Measurements from ENCODE around the gene CDH4.

The CDH4 gene

DNA sequence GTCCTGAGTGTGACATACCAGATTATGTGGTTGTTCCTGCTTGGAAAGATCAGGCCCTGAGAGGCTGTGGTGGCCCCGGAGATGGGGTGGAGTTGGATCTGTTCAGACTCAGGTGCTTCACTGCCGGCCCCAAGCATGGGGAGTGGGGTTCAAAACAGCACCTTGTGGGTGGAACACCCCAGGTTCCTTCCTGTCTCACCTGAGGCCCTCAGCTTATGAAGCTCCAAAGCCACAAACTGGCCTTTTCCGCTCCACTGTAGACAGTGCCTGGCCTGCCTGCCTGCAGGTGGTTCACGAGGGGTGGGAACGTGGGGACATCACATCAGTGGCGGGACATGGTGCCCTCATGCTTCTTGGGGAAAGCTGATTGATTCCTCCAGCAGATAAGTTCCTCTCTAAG, 667.2 kb downstream of the CDH4 start:
- H3K4me3 ChIP-seq = no peak overlapping the region

DNA sequence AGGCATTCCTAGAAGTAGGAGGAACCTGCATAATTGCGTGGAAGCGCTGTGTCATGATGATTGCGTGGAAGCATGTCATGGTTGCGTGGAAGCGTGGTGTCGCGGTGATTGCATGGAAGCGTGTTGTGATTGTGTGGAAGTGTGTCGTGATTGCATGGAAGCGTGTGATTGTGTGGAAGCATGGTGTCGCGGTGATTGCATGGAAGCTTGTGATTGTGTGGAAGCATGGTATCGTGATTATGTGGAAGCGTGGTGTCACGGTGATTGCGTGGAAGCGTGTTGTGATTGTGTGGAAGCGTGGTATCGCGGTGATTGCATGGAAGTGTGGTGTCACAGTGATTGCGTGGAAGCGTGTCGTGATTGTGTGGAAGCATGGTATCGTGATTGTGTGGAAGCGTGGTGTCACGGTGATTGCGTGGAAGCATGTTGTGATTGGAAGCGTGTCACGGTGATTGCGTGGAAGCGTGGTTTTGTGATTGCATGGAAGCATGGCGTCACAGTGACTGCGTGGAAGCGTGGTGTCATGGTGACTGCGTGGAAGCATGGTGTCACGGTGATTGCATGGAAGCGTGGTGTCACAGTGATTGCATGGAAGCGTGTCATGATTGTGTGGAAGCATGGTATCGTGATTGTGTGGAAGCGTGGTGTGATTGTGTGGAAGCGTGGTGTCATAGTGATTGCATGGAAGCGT, 667.8 kb downstream of the CDH4 start:
- H3K27ac ChIP-seq = no peak overlapping the region

More for the DNA sequence above, 667.2 kb downstream of the CDH4 start:
- no peak overlapping the region for H3K27ac ChIP-seq

DNA sequence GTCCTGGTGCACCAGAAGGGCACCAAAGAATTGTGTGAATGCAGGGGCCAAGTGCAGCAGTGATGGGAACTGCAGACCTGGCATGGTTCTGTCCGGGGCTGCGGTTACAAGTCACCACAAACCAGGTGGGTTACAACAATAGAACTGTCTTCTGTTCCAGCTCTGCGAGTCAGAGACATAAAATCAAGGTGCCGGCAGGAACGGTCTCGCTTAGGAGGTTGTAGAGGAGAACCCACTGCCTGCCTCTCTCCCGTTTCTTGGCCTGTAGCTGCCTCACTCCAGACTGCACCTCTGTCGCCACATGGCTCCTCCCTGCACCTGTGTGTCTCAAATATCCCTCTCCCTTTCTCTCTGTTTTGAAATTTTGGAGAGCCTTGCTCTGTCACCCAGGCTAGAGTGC, 670.4 kb downstream of the CDH4 start:
- Histone ChIP-seq H3K27ac (no peak overlapping the region), H3K4me3 (no peak overlapping the region)

More for the DNA sequence above, 667.8 kb downstream of the CDH4 start:
- no peak overlapping the region for H3K4me3 ChIP-seq

DNA sequence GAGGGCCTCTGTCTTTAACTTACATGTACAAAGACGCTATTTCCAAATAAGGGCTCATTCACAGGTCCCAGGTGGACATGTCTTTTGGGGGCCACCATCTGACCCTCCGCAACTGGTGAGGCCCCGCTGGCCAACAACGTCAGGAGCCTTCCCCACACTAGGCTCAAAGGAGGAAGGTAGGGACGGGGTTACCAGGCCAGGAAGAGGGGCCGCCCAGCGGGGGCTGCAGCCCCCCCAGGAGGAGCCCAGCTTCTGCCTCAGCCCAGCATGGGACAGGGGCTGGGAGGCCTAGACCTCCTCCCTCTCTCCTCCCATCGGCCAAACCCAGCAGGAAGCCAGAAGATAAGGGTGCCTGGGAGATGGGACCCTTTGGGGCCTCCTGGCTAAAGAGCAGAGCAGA, 670.9 kb downstream of the CDH4 start:
- H3K4me3 ChIP-seq = no peak overlapping the region
- H3K27ac ChIP-seq = no peak overlapping the region

DNA sequence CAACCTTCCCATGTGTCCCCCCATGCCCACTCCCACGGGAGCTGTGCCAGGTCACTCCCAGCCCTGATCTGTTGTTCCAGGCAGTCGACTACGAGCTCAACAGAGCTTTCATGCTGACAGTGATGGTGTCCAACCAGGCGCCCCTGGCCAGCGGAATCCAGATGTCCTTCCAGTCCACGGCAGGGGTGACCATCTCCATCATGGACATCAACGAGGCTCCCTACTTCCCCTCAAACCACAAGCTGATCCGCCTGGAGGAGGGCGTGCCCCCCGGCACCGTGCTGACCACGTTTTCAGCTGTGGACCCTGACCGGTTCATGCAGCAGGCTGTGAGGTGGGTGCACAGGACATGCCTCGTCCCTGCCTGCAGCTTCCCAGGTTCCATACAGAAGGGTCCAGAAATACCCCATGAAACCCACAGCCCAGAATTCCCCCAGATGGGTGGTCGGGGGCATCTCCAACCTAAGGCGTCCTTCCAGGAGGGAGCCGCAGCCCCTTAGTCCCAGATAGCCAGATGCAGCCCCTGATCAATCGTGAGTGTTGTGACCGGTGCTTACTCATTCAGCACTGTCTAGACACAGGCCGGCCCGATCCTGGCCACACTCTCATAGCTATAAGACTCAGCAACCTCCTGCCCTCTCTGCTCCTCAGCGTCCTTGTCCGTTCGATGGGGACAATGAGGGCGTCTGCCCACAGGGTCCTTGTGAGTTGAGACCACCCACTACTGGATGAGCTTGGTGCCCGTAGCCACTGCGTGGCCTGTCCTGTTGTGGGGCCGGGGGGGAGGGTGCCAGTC, 671.5 kb downstream of the CDH4 start:
- no peak overlapping the region for H3K4me3 ChIP-seq
- H3K27ac ChIP-seq = no peak overlapping the region

DNA sequence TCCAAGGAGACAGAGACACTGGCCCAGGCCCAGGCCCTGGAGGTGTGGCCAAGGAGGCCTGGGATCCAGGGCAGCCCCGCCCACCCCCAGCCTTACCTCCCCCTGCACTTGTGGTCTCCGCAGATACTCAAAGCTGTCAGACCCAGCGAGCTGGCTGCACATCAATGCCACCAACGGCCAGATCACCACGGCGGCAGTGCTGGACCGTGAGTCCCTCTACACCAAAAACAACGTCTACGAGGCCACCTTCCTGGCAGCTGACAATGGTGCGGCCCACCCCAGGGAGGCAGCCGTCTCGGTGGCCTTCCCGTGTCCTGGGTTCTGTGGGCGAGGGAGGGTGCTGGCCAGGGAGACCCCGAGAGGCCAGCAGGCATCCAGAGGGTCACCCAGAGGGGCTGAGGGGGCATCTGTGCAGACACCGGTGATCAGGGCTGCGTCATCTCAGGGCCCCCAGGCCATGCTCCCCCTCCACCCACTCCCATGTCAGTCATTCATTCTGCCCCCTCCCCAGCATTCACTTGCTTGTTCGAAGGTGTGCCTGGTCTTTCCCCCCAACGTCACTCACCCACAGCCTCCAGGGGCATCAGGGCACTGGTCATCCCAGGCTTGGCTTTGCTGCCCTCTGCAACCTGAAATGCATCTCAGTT, 672.3 kb downstream of the CDH4 start:
- Histone ChIP-seq H3K4me3 (no peak overlapping the region), H3K27ac (no peak overlapping the region)

DNA sequence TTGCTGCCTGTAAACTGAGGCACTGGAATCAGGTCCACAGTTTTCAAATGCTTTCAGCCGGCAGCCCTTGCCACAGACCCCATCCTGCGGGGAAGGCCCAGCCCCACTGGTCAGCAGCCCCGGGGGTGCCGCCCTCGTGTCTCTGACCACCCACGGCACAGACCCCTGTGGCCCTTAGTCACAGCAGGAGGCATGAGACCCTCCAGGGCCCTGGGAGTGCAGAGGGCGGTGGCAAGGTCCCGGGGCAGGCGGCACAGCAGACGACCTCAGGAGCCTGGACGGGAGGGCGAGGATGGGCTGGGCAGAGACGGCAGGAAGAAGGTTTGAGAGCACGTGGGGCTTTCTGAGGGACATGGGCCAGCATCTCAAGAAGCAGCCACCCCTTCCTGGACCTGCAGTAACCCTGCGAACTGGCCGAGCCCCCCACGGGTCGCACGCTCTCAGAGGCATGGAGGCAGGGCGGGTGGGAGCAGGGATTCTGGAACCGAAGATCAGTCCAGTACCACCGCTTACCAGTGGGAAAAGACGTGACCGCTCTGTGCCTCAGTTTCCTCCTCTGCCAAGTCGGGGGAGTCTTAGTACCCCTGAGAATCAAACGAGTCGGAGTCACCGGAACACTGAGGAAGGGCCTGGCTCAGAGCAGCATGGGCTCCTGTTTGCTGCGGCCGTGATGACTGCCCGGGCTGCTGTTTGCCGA, 672.9 kb downstream of the CDH4 start:
- no peak overlapping the region for H3K4me3 ChIP-seq
- no peak overlapping the region for H3K27ac ChIP-seq

DNA sequence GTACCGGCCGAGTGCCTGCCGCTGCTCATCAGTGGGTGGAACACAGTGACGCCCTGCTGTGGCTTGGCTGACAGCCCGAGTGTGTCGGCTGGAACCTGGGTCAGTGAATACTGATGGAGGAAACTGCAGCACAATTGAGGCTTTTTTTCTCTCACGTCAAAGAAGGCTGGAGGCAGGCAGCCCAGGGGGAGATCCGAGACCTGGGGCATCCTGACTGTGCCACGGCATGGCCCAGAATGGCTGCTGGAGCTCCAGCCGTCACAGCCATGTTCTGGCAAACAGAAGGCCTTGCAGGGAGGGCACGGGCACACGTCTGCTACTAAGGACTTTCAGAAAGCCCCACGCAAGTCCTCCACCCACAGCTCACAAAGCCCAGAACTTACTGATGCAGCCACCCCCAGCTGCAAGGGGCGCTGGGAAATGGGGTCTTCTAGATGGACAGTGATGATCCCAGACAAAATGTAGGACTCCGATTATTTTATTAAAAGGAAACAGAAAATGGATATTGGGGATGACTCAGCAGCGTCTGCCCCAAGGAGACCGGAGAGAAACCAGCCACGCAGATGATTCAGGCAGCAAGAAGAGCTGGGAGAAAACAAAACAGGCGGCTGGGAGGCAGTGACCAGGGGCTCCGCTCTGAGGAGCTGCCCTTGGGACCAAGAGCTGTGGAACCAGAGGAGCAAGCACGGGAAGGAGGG, 673.6 kb downstream of the CDH4 start:
- Histone ChIP-seq H3K4me3 (no peak overlapping the region), H3K27ac (no peak overlapping the region)

DNA sequence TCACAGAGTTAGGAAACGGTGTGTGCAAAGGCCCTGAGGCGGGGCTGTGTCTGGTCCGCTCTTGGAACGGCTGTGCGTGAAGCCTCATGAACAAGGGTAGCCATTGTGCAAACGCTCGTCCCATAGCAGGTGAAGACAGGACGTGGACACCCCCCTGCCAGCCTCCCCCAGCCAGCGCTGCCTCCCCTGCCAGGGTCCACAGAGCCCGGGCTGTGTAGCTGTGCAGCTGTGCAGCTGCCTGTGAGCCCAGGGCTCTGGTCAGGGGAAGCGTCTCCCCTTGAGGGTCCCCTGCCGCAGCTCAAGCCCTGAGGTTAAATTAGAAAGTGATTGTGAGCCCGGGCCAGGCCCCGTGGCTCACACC, 674.2 kb downstream of the CDH4 start:
- no peak overlapping the region for H3K27ac ChIP-seq
- no peak overlapping the region for H3K4me3 ChIP-seq

DNA sequence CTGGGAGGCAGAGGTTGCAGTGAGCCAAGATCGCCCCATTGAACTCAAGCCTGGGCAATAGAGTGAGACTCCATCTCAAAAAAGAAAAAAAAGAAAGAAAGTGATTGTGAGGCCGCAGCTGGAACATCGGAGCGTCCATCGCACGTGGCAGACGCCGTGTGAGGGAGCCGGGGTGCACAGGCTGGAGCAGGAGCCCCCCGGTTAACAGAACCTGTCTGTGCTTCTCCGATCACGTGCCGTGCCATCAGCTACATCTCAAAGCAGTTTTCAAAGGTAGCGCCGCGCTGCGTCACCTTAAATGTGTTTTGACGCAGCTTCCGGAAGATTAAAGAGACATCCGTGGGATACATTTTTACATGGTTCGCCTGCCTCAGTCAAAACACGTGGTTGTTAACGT, 674.7 kb downstream of the CDH4 start:
- Histone ChIP-seq H3K27ac (no peak overlapping the region), H3K4me3 (no peak overlapping the region)

DNA sequence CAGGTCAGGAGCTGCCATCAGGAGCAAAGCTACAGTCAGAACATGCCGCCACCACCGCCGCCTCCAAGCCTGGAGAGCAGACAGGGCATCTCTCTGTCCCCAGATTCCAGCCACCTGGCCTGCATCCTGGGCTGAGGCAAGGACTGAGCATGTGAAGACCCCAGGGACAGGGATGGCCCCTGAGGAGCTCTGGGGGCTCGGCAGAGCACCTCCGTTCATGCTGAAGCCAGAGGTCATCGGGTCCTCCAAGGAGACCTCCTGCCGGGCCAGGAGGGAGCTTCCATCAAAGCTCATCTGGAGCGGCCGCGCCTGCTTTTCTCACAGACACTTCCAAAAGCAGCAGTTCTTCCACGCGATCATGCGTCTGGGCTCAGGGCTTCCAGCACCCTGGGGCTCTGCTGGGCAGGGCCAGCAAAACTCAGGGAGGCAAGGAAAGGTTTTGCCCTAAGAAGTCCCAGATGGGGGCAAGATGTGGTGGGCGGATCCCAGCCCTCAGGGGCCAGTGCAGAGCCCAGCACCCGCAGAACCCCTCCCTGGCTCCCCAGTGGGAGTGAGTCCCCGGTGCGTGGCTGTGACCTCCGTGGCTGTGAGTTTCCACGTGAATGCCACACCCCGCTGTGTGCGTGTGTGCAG, 675.2 kb downstream of the CDH4 start:
- H3K4me3 ChIP-seq = no peak overlapping the region
- no peak overlapping the region for H3K27ac ChIP-seq

DNA sequence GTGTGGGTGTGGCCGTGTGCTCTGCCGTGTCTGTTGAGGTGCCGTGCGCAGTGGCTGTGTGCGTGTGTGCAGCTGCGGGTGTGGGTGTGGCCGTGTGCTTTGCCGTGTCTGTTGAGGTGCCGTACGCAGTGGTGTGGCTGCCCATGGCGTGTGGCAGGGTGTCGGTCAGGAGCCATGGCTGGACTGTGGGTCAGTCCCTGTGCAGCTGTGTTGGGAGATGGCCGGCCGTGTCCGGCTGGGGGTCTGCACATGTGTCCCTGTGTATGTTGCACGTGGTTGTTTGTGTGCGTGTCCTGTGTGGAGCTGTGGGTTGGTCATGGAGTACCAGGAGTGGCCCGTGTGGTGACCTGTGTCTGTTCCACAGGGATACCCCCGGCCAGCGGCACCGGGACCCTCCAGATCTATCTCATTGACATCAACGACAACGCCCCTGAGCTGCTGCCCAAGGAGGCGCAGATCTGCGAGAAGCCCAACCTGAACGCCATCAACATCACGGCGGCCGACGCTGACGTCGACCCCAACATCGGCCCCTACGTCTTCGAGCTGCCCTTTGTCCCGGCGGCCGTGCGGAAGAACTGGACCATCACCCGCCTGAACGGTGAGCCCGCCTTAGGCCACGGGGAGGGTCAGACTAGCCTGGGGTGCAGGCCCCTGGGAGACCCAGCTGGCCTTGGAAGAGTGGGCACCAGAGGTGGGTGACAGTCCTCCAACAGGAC, 675.9 kb downstream of the CDH4 start:
- Histone ChIP-seq H3K27ac (no peak overlapping the region), H3K4me3 (no peak overlapping the region)

DNA sequence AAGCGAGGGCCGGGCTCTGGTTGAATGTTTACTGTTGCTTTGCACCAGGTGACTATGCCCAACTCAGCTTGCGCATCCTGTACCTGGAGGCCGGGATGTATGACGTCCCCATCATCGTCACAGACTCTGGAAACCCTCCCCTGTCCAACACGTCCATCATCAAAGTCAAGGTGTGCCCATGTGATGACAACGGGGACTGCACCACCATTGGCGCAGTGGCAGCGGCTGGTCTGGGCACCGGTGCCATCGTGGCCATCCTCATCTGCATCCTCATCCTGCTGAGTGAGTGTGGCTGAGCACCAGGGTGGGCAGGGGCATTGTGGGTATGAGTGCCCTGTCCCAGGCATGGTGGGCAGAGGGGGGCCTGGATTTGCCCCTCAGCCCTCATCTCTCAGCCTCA, 677.5 kb downstream of the CDH4 start:
- Histone ChIP-seq H3K27ac (no peak overlapping the region), H3K4me3 (no peak overlapping the region)

DNA sequence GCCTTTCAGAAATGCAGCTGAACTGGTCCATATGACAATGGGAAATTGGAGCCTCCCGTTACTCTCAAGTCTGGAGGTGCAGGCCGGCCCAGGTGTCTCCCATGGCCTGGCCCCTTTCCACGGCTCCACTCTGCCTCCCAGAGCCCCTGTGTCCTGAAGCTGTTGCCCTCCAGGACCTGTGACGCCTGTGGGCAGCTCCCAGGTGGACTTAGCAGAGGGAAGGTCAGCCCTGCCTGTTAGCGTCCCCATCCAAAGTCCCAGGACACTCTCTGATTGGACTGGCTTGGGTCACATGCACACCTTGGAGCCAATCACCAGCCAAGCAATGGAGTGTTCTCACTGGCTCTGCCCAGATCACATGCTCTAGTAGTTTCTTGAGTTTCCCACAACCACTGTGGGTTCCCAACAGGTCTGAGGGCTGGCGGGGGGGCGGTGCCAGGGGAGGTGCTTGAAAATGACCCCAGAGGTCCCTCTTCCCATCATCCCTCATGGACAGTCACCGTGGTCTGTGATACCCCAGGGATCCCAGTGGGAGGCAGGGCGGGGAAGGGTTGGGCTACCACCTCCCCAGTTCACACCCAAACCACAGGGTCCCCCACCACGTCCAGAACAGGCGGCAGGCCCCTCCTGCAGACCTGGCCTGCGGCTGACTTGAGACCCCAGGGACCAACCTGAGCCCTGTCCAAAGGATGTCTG, 678.1 kb downstream of the CDH4 start:
- H3K4me3 ChIP-seq = no peak overlapping the region
- H3K27ac ChIP-seq = no peak overlapping the region

DNA sequence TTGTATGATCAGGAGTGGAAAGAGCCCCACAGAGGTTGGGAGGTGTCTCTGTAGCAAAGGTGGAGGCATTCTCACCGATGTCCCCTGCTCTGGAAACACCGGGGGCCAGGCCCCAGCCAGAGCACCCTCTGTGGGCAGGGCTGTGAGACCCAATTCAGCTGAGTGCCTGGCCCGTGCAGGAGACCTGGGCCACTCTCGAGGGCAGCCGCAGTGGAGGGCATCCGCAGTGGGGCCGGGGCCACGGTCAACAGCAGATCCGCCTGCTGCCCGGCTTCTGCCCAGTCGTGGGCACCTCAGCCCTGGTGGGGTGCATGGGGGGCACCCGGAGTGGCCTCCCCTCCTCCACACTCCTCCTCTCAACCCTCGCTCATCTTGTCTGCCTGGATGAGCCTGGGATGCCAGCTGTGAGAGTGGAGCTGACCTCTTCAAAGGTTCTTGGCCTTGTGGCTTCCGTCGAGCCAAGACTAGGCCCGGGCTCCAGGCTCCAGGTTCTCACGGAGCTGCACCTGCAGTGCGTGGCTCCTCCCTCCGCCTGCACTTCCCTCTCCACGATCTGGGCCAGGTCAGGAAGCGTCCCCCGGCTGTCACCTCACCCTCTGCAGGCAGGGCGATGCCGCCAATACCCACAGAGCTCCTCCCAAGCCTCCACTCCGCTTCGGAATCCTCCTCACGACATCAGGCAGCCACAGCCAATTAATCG, 678.9 kb downstream of the CDH4 start:
- H3K4me3 ChIP-seq = no peak overlapping the region
- no peak overlapping the region for H3K27ac ChIP-seq

DNA sequence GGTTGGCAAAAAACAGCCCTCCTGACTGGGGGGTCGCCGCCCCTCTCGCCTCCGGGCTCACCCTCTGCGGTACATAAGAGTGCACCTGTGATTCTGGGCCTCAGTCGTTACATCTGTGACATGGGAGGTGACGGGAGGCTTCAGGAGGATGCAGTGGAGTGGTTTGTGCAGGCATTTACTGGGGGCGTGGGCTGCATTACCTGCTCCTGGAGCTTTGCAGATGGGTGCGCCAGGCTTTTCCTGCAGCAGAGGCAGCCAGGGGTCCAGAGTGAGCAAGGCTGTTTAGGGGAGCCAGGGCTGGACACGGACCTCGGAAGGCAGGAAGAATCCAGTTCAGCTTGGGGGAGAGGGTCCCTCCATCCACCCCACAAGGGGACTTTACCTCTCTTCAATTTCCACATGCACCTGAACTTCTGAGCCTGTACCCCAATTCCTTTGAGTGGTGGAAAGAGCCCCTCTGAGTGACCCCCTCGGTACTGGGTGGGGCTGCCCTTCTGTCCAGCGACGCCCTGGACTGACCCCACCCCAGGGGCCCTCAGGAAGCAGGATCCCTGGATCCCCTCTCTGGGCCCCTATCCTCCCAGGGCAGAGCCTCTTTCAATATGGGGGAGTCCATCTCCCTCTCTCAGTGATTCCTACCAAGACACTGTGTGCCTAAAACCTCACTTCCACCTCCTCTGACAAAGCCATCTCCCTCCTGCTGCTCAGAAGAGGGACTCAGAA, 679.6 kb downstream of the CDH4 start:
- Histone ChIP-seq H3K27ac (no peak overlapping the region), H3K4me3 (no peak overlapping the region)

DNA sequence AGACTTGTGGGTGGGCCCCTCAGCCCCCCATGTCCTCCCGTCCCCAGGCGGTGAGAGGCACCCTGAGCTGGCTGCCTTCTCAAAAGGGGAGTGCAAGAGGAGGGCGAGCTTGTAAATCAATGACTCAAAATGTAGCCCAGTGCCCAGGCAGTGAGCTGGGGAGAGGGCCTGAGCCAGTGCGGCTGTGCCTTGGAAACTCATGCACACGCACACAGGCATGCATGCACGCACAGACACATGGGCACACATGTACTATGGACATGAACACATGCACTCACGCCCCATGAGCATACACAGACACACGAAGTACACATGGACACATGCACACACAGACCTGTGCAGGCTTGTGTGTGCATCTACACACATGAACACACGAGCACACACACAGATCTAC, 680.1 kb downstream of the CDH4 start:
- Histone ChIP-seq H3K4me3 (no peak overlapping the region), H3K27ac (no peak overlapping the region)
